22Rv1 (cell line): ENCODE data around the gene RSAD2.

ENCODE experiments used
- H3K27ac ChIP-seq: fragments of 450-650 bp; 2 replicates; pipeline ENCODE4 v1.5.1; 2017
- CTCF ChIP-seq: fragments of 450-650 bp; IDR thresholded peaks from 2 replicates; pipeline ENCODE4 v1.5.1; 2017; ENCODE audit warnings: mild to moderate bottlenecking
- ZFX ChIP-seq: fragments of 450-650 bp; IDR thresholded peaks from 2 replicates; pipeline ENCODE4 v1.6.1; 2017; ENCODE audit warnings: antibody characterized with exemption, borderline replicate concordance

RSAD2 gene

DNA sequence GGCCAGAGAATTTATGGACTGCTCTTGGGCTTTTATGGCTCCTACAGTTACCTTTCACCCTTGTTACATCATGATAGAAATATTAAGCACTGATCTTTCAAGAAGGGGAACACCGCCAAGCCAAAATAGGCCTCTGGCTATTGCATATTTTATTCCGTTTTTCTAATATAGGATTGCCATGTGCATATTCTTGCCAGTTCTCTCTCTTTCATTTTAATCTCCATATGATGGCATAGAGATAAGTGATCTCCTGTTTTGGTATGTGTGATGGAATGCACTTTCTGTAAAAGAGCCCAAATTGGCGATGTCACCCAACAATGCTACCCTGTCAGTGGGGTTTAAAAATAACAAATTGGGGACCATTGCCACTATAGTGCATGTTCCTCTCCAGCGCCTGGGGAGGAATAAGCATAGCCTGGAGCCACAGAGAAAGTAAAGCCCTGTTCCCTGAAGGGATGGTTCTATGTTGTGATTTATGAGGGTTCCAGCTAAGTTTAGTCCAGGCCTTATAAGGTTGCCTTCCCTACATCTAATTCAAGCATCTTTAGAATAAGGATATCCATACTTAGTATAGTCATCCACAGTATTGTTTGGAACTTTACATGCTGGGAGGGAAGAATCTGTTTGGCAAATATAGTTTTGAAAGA lies 38.8 kb upstream of the RSAD2 start:
- no peak overlapping the region for H3K27ac ChIP-seq
- TF ChIP-seq CTCF (no peak), ZFX (no peak)

GRCh38 chr2:6841537-6842287 lies 35.9 kb upstream of the RSAD2 start:
- TF ChIP-seq ZFX (no peak), CTCF (no peak)
- no peak overlapping the region for H3K27ac ChIP-seq

DNA sequence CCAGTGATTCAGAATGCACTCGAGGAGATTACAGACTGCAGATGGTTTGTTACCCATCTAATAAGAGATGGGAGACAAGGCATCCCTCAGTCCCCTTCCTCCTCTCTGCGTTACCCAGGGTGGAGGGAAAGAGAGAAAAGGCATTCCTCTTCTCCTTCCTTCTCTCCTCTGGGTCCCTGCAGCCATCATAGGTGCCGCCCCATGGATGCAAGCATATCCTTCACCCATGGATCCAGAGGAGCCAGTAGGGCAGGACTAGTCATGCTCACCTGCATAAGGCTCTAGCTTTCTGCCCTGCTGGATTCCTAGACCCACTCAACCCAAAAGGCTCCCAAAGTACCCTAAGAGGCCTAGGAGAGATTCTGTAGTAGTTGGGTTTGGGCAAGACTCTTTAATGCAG lies 32.3 kb upstream of the RSAD2 start:
- H3K27ac ChIP-seq, result no peak overlapping the region
- no peak for TF ChIP-seq CTCF
- no peak for TF ChIP-seq ZFX

- no peak overlapping the region for H3K27ac ChIP-seq
- TF ChIP-seq CTCF (peak; percentile 26; the same call in 1 of the 2 replicates), ZFX (no peak)
Measured at GRCh38 chr2:6845903-6846302, 31.7 kb upstream of the RSAD2 start.

DNA sequence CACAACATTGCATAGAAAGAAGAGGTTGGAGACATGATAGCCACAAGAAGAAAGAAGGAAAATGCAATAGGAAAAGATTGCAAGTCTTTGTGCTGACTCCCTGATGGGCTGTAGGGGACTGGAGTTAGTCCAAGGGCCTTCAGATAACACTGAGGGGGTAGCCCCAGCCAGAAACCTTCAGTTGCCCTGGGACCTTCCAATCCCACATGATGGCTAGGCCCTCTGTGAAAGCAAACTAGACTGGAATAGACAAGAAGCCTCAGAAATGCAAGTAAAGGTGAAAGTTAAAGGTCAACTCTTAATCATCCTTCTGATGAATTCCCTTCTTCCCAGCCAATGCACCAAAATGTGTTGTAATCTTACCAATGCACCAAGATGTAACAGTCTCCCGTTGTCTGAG lies 31.0 kb upstream of the RSAD2 start:
- H3K27ac ChIP-seq, result no peak overlapping the region
- TF ChIP-seq CTCF (no peak), ZFX (no peak)

- no peak overlapping the region for H3K27ac ChIP-seq
- TF ChIP-seq ZFX (no peak), CTCF (no peak)
Measured at GRCh38 chr2:6846967-6847681, 30.5 kb upstream of the RSAD2 start.

- TF ChIP-seq ZFX (no peak), CTCF (no peak)
- H3K27ac ChIP-seq, result no peak overlapping the region
Measured at GRCh38 chr2:6852195-6852594, 25.4 kb upstream of the RSAD2 start.
